B cell (primary cell): ENCODE data around the gene PARVG. TPM values are rescaled to one million over a fixed set of nuclear protein-coding genes. Genes with fewer than 3 reads are reported as not detected.
A peak's percentile ranks its signal among the peaks of the same experiment; 100 is the strongest.

ENCODE experiments used
- ATAC-seq: fragments of 200-7000 bp; cut with Tn5 transposase; one replicate; pipeline ENCODE4 v1.10.0; 2021; ENCODE audit warnings: low read depth, mild to moderate bottlenecking, moderate number of reproducible peaks, moderate library complexity
- CTCF ChIA-PET: fragments of 350-600 bp; sonication (Branson Sonifier 250); formaldehyde crosslinking; loops from one replicate; lab custom pipeline; 2021; ENCODE audit warnings: antibody characterized with exemption, inconsistent platforms; lab: Charles Lee
- POLR2A ChIA-PET: fragments of 350-600 bp; sonication (Branson Sonifier 250); formaldehyde crosslinking; loops from one replicate; lab custom pipeline; 2021; ENCODE audit warnings: antibody characterized with exemption; lab: Charles Lee
- DNase-seq: peaks from one replicate; pipeline ENCODE4 v3.0.0; 2013
- H2AFZ ChIP-seq: 2 replicates; pipeline ENCODE4 v1.6.1; 2012; ENCODE audit warnings: mild to moderate bottlenecking, low read depth, low read length; ENCODE audit not compliant: insufficient read depth, poor library complexity, severe bottlenecking
- H3K27ac ChIP-seq, 2 donors: 1 replicate in 1 of 2; 2 replicates in 1 of 2; pipeline ENCODE4 v1.5.1; 2012 to 2013; ENCODE audit warnings: low read length in 2 of 2, mild to moderate bottlenecking in 2 of 2, moderate library complexity in 1 of 2
- H3K27me3 ChIP-seq, 4 experiments: fragments of 200-600 bp in 1 of 4; sonication (generic) in 1 of 4; replicated peaks in 1 of 4; 1 replicate in 2 of 4; 2 replicates in 2 of 4; pipeline versions ENCODE4 v1.6.1 to v1.7.0; 2013 to 2016; ENCODE audit warnings: low read length in 3 of 4, mild to moderate bottlenecking in 2 of 4, mixed read lengths in 1 of 4, moderate library complexity in 1 of 4; ENCODE audit not compliant: insufficient read depth in 4 of 4, control insufficient read depth in 3 of 4; ENCODE audit errors: control extremely low read depth in 1 of 4
- H3K36me3 ChIP-seq, 2 experiments: replicated peaks in 1 of 2; 1 replicate in 1 of 2; 2 replicates in 1 of 2; pipeline versions ENCODE4 v1.6.1 to v1.7.1; 2013; ENCODE audit warnings: low read length in 1 of 2; ENCODE audit not compliant: insufficient read depth in 2 of 2, control insufficient read depth in 1 of 2; ENCODE audit errors: control extremely low read depth in 1 of 2, extremely low read depth in 1 of 2
- H3K4me1 ChIP-seq, 2 donors: fragments of 200-600 bp in 1 of 2; sonication (generic) in 1 of 2; 1 replicate in 1 of 2; 2 replicates in 1 of 2; pipeline versions ENCODE4 v1.5.1 to v1.6.1; 2013 to 2017; ENCODE audit warnings: low read length in 2 of 2; ENCODE audit not compliant: control insufficient read depth in 2 of 2, insufficient read depth in 2 of 2
- H3K4me2 ChIP-seq: replicated peaks from 2 replicates; pipeline ENCODE3; 2012; ENCODE audit warnings: mild to moderate bottlenecking, low read depth, low read length; ENCODE audit not compliant: poor library complexity, severe bottlenecking
- H3K4me3 ChIP-seq, 5 experiments: fragments of 200-600 bp in 1 of 5; sonication (generic) in 1 of 5; 1 replicate in 3 of 5; 2 replicates in 2 of 5; pipeline versions ENCODE4 v1.5.1 to v1.7.0; 2011 to 2016; ENCODE audit warnings: low read length in 4 of 5, mild to moderate bottlenecking in 4 of 5, low read depth in 2 of 5, control low read depth in 1 of 5, moderate library complexity in 1 of 5; ENCODE audit not compliant: insufficient read depth in 1 of 5; ENCODE audit errors: control extremely low read depth in 1 of 5, extremely low read depth in 1 of 5
- H3K79me2 ChIP-seq: fragments of 200-600 bp; sonication (generic); one replicate; pipeline ENCODE4 v1.6.0; 2016; ENCODE audit warnings: low read length; ENCODE audit not compliant: control insufficient read depth, insufficient read depth
- H3K9ac ChIP-seq: fragments of 200-600 bp; sonication (generic); 2 replicates; pipeline ENCODE4 v1.6.1; 2017; ENCODE audit warnings: mild to moderate bottlenecking, low read length, moderate library complexity
- H3K9me3 ChIP-seq, 3 donors: one replicate each; pipeline versions ENCODE4 v1.6.1 to v1.7.1; 2013; ENCODE audit warnings: low read length in 2 of 3; ENCODE audit not compliant: control insufficient read depth in 2 of 3, insufficient read depth in 1 of 3; ENCODE audit errors: control extremely low read depth in 1 of 3
- H4K20me1 ChIP-seq: 2 replicates; pipeline ENCODE4 v1.6.0; 2012; ENCODE audit warnings: mild to moderate bottlenecking, low read length; ENCODE audit not compliant: insufficient read depth, control insufficient read depth, poor library complexity, severe bottlenecking
- H3K27ac Mint-ChIP-seq: one replicate; pipeline ENCODE4 v1.8.0; 2021; ENCODE audit warnings: mixed read lengths
- H3K27me3 Mint-ChIP-seq: one replicate; pipeline ENCODE4 v1.8.0; 2021; ENCODE audit warnings: mixed read lengths
- H3K4me1 Mint-ChIP-seq: one replicate; pipeline ENCODE4 v1.8.0; 2021; ENCODE audit warnings: mixed read lengths
- H3K4me3 Mint-ChIP-seq: one replicate; pipeline ENCODE4 v1.8.0; 2021; ENCODE audit warnings: mixed read lengths
- H3K9me3 Mint-ChIP-seq: one replicate; pipeline ENCODE4 v1.8.0; 2022; ENCODE audit warnings: mixed read lengths; ENCODE audit not compliant: insufficient read depth
- EZH2 ChIP-seq: IDR thresholded peaks from 2 replicates; pipeline ENCODE4 v1.6.1; 2012; ENCODE audit warnings: borderline replicate concordance, low read depth, mild to moderate bottlenecking, moderate library complexity, low read length; ENCODE audit not compliant: insufficient read depth, poor library complexity, severe bottlenecking
- WGBS: methylation state at CpG from one replicate; pipeline ENCODE4 v1.1.5; 2013; ENCODE audit warnings: missing lambda C conversion rate; ENCODE audit not compliant: insufficient coverage; 5-methylcytosine and 5-hydroxymethylcytosine counted together
- intact Hi-C: fragments of 100-400 bp; cut with micrococcal nuclease; formaldehyde crosslinking; loops from one replicate; pipeline ENCODE4 v1.10.0; 2022
- polyA plus RNA-seq: library from polyadenylated mRNA; depleted of rRNA; stranded (reverse); fragments of >200 nt; gene quantifications from 2 replicates; pipeline ENCODE4 v1.2.3, GENCODE V29; 2012
- total RNA-seq, 2 donors: library from RNA; stranded (reverse); fragments of 120-200 nt in 1 of 2; gene quantifications; 1 replicate in 1 of 2; 2 replicates in 1 of 2; pipeline versions ENCODE4 v1.2.3 to v1.2.4, GENCODE V29; 2013 to 2022
- TF ChIP-seq, protein P1 (sequence below): fragments of 200-600 bp; IDR thresholded peaks from one replicate; pipeline ENCODE4 v1.8.0; 2022; ENCODE audit warnings: antibody characterized with exemption, mild to moderate bottlenecking

The PARVG gene
- total and polyA plus RNA-seq, 2 donors (not counting 1 experiment from before 2014, with no cell fraction given): 247 to 698 TPM

DNA sequence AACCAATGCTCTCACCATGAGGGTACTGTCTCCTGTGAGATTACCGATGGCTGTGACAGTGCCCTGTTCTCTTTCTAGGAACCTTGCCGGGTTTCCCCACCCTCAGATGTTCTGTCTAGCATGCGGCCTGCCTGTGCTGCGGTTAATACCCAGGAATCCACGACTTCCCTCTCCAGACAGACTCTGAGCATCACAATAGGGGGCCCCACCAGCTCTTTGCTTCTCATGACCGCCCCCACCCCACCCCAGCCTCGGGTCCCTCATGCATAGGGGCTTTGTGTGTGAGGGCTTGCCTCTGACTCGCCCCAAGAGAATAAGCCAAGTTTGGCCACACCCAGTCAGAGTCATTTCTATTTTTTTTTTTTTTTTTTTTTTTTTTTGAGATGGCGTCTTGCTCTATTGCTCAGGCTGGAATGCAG lies 10.3 kb downstream of the PARVG start:
- no peak overlapping the region for H2AFZ ChIP-seq
- H3K9me3 ChIP-seq: peaks cover 0 to 6% (median 0%) of the 10 kb centered on the region in 3 donors
- ATAC-seq: peak; percentile 77
- no peak overlapping the region for H3K4me3 ChIP-seq
- Mint-ChIP-seq H3K4me3 (peak overlapping the region; percentile 45), H3K4me1 (peaks cover 66% of the 10 kb centered on the region), H3K27me3 (no peaks in the 10 kb centered on the region), H3K9me3 (no peaks in the 10 kb centered on the region), H3K27ac (peak overlapping the region; percentile 78)
- 0% methylated on average over 5 of the region's 9 CpGs for WGBS
- H3K79me2 ChIP-seq: peaks cover 62% of the 10 kb centered on the region
- intact Hi-C loops: loop anchor here (1.0 kb wide), 1 partner anchor 9 kb away; no protein-coding TSS in a partner anchor
- POLR2A ChIA-PET: interaction anchor here (0.7 to 2.7 kb wide), 2 partner anchors 9 to 43 kb away, joined by 6 to 28 read pairs; partner anchors contain the start of gene PARVG
- H3K9ac ChIP-seq: no peak overlapping the region
- H4K20me1 ChIP-seq: peaks cover 81% of the 10 kb centered on the region
- CTCF ChIA-PET: interaction anchor here (1.7 kb wide), 1 partner anchor 11 kb away, joined by 7 read pairs; the partner anchor contains the start of gene PARVG
- H3K27ac ChIP-seq: peak overlapping the region; percentile 21 to 57
- DNase-seq: peak; percentile 81
- peaks cover 0 to 41% of the 10 kb centered on the region in 2 experiments for H3K36me3 ChIP-seq
- peaks cover 33 to 57% of the 10 kb centered on the region in 2 donors for H3K4me1 ChIP-seq
- TF ChIP-seq EZH2: no peak
- TF ChIP-seq, protein P1, sequence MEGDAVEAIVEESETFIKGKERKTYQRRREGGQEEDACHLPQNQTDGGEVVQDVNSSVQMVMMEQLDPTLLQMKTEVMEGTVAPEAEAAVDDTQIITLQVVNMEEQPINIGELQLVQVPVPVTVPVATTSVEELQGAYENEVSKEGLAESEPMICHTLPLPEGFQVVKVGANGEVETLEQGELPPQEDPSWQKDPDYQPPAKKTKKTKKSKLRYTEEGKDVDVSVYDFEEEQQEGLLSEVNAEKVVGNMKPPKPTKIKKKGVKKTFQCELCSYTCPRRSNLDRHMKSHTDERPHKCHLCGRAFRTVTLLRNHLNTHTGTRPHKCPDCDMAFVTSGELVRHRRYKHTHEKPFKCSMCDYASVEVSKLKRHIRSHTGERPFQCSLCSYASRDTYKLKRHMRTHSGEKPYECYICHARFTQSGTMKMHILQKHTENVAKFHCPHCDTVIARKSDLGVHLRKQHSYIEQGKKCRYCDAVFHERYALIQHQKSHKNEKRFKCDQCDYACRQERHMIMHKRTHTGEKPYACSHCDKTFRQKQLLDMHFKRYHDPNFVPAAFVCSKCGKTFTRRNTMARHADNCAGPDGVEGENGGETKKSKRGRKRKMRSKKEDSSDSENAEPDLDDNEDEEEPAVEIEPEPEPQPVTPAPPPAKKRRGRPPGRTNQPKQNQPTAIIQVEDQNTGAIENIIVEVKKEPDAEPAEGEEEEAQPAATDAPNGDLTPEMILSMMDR: no peak
- H3K4me2 ChIP-seq: peak overlapping the region; percentile 55
- no peaks in the 10 kb centered on the region for H3K27me3 ChIP-seq

DNA sequence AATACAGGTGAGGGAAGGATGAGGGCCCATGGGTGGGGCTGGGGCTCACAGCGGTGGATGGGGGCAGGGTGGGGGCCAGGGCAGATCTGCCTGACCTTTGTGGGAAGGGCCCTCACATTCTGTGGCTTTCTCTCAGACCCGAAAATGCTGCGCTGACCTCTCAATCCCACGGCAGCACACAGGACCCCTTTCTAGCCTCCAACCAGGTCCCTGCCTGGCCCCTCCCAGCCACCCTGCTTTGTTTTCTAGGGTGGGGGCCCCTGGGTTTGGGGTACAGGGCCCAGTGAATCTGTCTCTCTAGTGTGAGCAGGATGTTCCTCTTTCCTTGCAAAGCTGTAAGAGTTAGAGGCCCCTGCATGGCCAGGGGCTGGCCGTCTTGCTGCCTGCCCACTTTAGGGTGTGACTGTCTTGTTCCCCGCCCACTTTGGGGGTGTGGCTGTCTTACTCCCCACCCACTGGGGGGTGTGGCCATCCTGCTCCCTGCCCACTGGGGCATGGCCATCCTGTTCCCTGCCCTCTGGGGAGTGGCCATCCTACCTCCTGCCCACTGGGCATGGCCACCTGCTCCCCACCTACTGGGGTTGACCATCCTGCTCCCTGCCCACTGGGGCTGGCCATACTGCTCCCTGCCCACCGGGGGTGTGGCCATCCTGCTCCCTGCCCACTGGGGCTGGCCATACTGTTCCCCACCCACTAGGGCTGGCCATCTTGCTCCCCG lies 11.5 kb downstream of the PARVG start:
- Histone ChIP-seq H3K4me1 (peaks cover 33 to 57% of the 10 kb centered on the region in 2 donors), H4K20me1 (peaks cover 82% of the 10 kb centered on the region), H3K4me2 (no peak overlapping the region), H3K79me2 (peaks cover 49% of the 10 kb centered on the region), H3K4me3 (no peak overlapping the region), H3K27ac (no peak overlapping the region), H2AFZ (no peak overlapping the region), H3K36me3 (peaks cover 0 to 41% of the 10 kb centered on the region in 2 experiments), H3K9ac (no peak overlapping the region), H3K27me3 (no peaks in the 10 kb centered on the region), H3K9me3 (peaks cover 0 to 6% (median 0%) of the 10 kb centered on the region in 3 donors)
- DNase-seq (peak; percentile 50), ATAC-seq (no peak)
- ChIA-PET POLR2A (interaction anchor here (0.7 to 2.7 kb wide), 2 partner anchors 11 to 12 kb away, joined by 3 to 28 read pairs; partner anchors contain the start of gene PARVG), CTCF (no interaction called here)
- WGBS: 100% methylated on average over 4 of the region's 8 CpGs
- H3K27ac Mint-ChIP-seq: no peak overlapping the region
- no peaks in the 10 kb centered on the region for H3K27me3 Mint-ChIP-seq
- TF ChIP-seq, protein P1: no peak
- TF ChIP-seq EZH2: no peak
- H3K4me3 Mint-ChIP-seq: no peak overlapping the region
- H3K9me3 Mint-ChIP-seq: no peaks in the 10 kb centered on the region
- H3K4me1 Mint-ChIP-seq: peaks cover 64% of the 10 kb centered on the region
- intact Hi-C loops: no loop called here
